ENCODE measurements around the gene ANKRD13A. TPM values are rescaled to one million over a fixed set of nuclear protein-coding genes. Genes with fewer than 3 reads are reported as not detected.
"Not testable (repeated sequence)": the region's sequence is repeated elsewhere in the genome, so short reads cannot be mapped to it uniquely, and the experiment has no call there.

The ANKRD13A gene
- total and polyA plus RNA-seq, 4 donors = 16.5 to 61.9 (median 37.3) TPM

- Histone ChIP-seq H3K27me3 (ENCODE audit: control insufficient read depth in 1 of 2, insufficient read depth in 2 of 2, low read length in 1 of 2) (no peaks in the 10 kb centered on the region), H3K27ac (ENCODE audit: low read depth in 1 of 2, low read length in 2 of 2) (no peak overlapping the region), H3K36me3 (ENCODE audit: control insufficient read depth in 1 of 2, insufficient read depth in 2 of 2, low read length in 1 of 2) (no peaks in the 10 kb centered on the region), H3K9me3 (ENCODE audit: control insufficient read depth, low read length) (no peaks in the 10 kb centered on the region), H3K4me3 (ENCODE audit: low read length in 2 of 2) (no peak overlapping the region), H3K4me1 (ENCODE audit: control insufficient read depth in 1 of 2, insufficient read depth in 2 of 2, low read length in 2 of 2) (peaks cover 0 to 2% of the 10 kb centered on the region in 2 donors)
- no peak for ATAC-seq (ENCODE audit: low FRiP score)
- DNase-seq = no peak
- WGBS, 2 donors = 97 to 98% methylated on average over 4 of the region's 4 CpGs
- intact Hi-C loops (cut with DNase I) = no loop called here
These were observed 6.9 kb downstream of the ANKRD13A start for GRCh38 chr12:110006115-110006514.

- ATAC-seq (ENCODE audit: low FRiP score) = no peak
- H3K36me3 ChIP-seq (ENCODE audit: control insufficient read depth in 1 of 2, insufficient read depth in 2 of 2, low read length in 1 of 2) = peaks cover 0 to 4% of the 10 kb centered on the region in 2 donors
- H3K4me1 ChIP-seq (ENCODE audit: control insufficient read depth in 1 of 2, insufficient read depth in 2 of 2, low read length in 2 of 2) = no peaks in the 10 kb centered on the region
- H3K27ac ChIP-seq (ENCODE audit: low read depth in 1 of 2, low read length in 2 of 2) = no peak overlapping the region
- intact Hi-C loops (cut with DNase I) = no loop called here
- no peak for DNase-seq
- no peak overlapping the region for H3K4me3 ChIP-seq (ENCODE audit: low read length in 2 of 2)
- H3K9me3 ChIP-seq (ENCODE audit: control insufficient read depth, low read length) = no peaks in the 10 kb centered on the region
- H3K27me3 ChIP-seq (ENCODE audit: control insufficient read depth in 1 of 2, insufficient read depth in 2 of 2, low read length in 1 of 2) = no peaks in the 10 kb centered on the region
These were observed 8.7 kb downstream of the ANKRD13A start for GRCh38 chr12:110007881-110008280.

- 94 to 95% methylated on average over 15 of the region's 15 CpGs for WGBS, 2 donors
- ATAC-seq (ENCODE audit: low FRiP score); H3K4me1 ChIP-seq (ENCODE audit: control insufficient read depth in 1 of 2, insufficient read depth in 2 of 2, low read length in 2 of 2); DNase-seq; H3K27ac ChIP-seq (ENCODE audit: low read depth in 1 of 2, low read length in 2 of 2); H3K27me3 ChIP-seq (ENCODE audit: control insufficient read depth in 1 of 2, insufficient read depth in 2 of 2, low read length in 1 of 2); H3K4me3 ChIP-seq (ENCODE audit: low read length in 2 of 2); H3K36me3 ChIP-seq (ENCODE audit: control insufficient read depth in 1 of 2, insufficient read depth in 2 of 2, low read length in 1 of 2); H3K9me3 ChIP-seq (ENCODE audit: control insufficient read depth, low read length); intact Hi-C loops (cut with DNase I): not testable (repeated sequence)
These were observed 9.6 kb downstream of the ANKRD13A start for GRCh38 chr12:110008681-110009398.

- Histone ChIP-seq H3K4me3 (ENCODE audit: low read length in 2 of 2) (no peak overlapping the region), H3K36me3 (ENCODE audit: control insufficient read depth in 1 of 2, insufficient read depth in 2 of 2, low read length in 1 of 2) (peaks cover 2 to 7% of the 10 kb centered on the region in 2 donors), H3K27ac (ENCODE audit: low read depth in 1 of 2, low read length in 2 of 2) (no peak overlapping the region), H3K4me1 (ENCODE audit: control insufficient read depth in 1 of 2, insufficient read depth in 2 of 2, low read length in 2 of 2) (no peaks in the 10 kb centered on the region), H3K9me3 (ENCODE audit: control insufficient read depth, low read length) (no peaks in the 10 kb centered on the region), H3K27me3 (ENCODE audit: control insufficient read depth in 1 of 2, insufficient read depth in 2 of 2, low read length in 1 of 2) (no peaks in the 10 kb centered on the region)
- WGBS, 2 donors = 57 to 64% methylated on average over 13 of the region's 13 CpGs
- ATAC-seq (ENCODE audit: low FRiP score) = no peak
- DNase-seq = no peak
- intact Hi-C loops (cut with DNase I) = no loop called here
These were observed 11.9 kb downstream of the ANKRD13A start for GRCh38 chr12:110010853-110011723.

- H3K27me3 ChIP-seq (ENCODE audit: control insufficient read depth in 1 of 2, insufficient read depth in 2 of 2, low read length in 1 of 2) = no peaks in the 10 kb centered on the region
- no peak for DNase-seq
- ATAC-seq (ENCODE audit: low FRiP score) = no peak
- H3K9me3 ChIP-seq (ENCODE audit: control insufficient read depth, low read length) = no peaks in the 10 kb centered on the region
- intact Hi-C loops (cut with DNase I) = no loop called here
- no peaks in the 10 kb centered on the region for H3K4me1 ChIP-seq (ENCODE audit: control insufficient read depth in 1 of 2, insufficient read depth in 2 of 2, low read length in 2 of 2)
- H3K4me3 ChIP-seq (ENCODE audit: low read length in 2 of 2) = no peak overlapping the region
- peaks cover 2 to 12% of the 10 kb centered on the region in 2 donors for H3K36me3 ChIP-seq (ENCODE audit: control insufficient read depth in 1 of 2, insufficient read depth in 2 of 2, low read length in 1 of 2)
- no peak overlapping the region for H3K27ac ChIP-seq (ENCODE audit: low read depth in 1 of 2, low read length in 2 of 2)
- WGBS, 2 donors = 88 to 89% methylated on average over 6 of the region's 6 CpGs
These were observed 12.9 kb downstream of the ANKRD13A start for GRCh38 chr12:110012137-110012536.

- Histone ChIP-seq H3K4me1 (ENCODE audit: control insufficient read depth in 1 of 2, insufficient read depth in 2 of 2, low read length in 2 of 2) (no peaks in the 10 kb centered on the region), H3K9me3 (ENCODE audit: control insufficient read depth, low read length) (no peaks in the 10 kb centered on the region), H3K4me3 (ENCODE audit: low read length in 2 of 2) (no peak overlapping the region), H3K27ac (ENCODE audit: low read depth in 1 of 2, low read length in 2 of 2) (no peak overlapping the region), H3K36me3 (ENCODE audit: control insufficient read depth in 1 of 2, insufficient read depth in 2 of 2, low read length in 1 of 2) (peaks cover 2 to 12% of the 10 kb centered on the region in 2 donors), H3K27me3 (ENCODE audit: control insufficient read depth in 1 of 2, insufficient read depth in 2 of 2, low read length in 1 of 2) (no peaks in the 10 kb centered on the region)
- 91 to 93% methylated on average over 4 of the region's 4 CpGs for WGBS, 2 donors
- DNase-seq (no peak), ATAC-seq (ENCODE audit: low FRiP score) (no peak)
- intact Hi-C loops (cut with DNase I) = no loop called here
These were observed 13.4 kb downstream of the ANKRD13A start for GRCh38 chr12:110012659-110013058.

- intact Hi-C loops (cut with DNase I) = no loop called here
- DNase-seq = no peak
- Histone ChIP-seq H3K4me3 (ENCODE audit: low read length in 2 of 2) (no peak overlapping the region), H3K36me3 (ENCODE audit: control insufficient read depth in 1 of 2, insufficient read depth in 2 of 2, low read length in 1 of 2) (peaks cover 2 to 12% of the 10 kb centered on the region in 2 donors), H3K4me1 (ENCODE audit: control insufficient read depth in 1 of 2, insufficient read depth in 2 of 2, low read length in 2 of 2) (no peaks in the 10 kb centered on the region), H3K27ac (ENCODE audit: low read depth in 1 of 2, low read length in 2 of 2) (no peak overlapping the region), H3K9me3 (ENCODE audit: control insufficient read depth, low read length) (no peaks in the 10 kb centered on the region), H3K27me3 (ENCODE audit: control insufficient read depth in 1 of 2, insufficient read depth in 2 of 2, low read length in 1 of 2) (no peaks in the 10 kb centered on the region)
- ATAC-seq (ENCODE audit: low FRiP score) = no peak
- 62 to 73% methylated on average over 2 of the region's 2 CpGs for WGBS, 2 donors
These were observed 15.9 kb downstream of the ANKRD13A start for GRCh38 chr12:110015132-110015531.

GRCh38 chr12:110020956-110021355 lies 21.7 kb downstream of the ANKRD13A start:
- intact Hi-C loops (cut with DNase I) = no loop called here
- Histone ChIP-seq H3K4me3 (ENCODE audit: low read length in 2 of 2) (no peak overlapping the region), H3K9me3 (ENCODE audit: control insufficient read depth, low read length) (no peaks in the 10 kb centered on the region), H3K36me3 (ENCODE audit: control insufficient read depth in 1 of 2, insufficient read depth in 2 of 2, low read length in 1 of 2) (peaks cover 0 to 7% of the 10 kb centered on the region in 2 donors), H3K27ac (ENCODE audit: low read depth in 1 of 2, low read length in 2 of 2) (no peak overlapping the region), H3K4me1 (ENCODE audit: control insufficient read depth in 1 of 2, insufficient read depth in 2 of 2, low read length in 2 of 2) (peaks cover 0 to 2% of the 10 kb centered on the region in 2 donors), H3K27me3 (ENCODE audit: control insufficient read depth in 1 of 2, insufficient read depth in 2 of 2, low read length in 1 of 2) (no peaks in the 10 kb centered on the region)
- 83 to 92% methylated on average over 4 of the region's 4 CpGs for WGBS, 2 donors
- DNase-seq = no peak
- ATAC-seq (ENCODE audit: low FRiP score) = no peak
